Vagina (tissue), 2 donors: ENCODE data around the gene FAM3B. TPM values are rescaled to one million over a fixed set of nuclear protein-coding genes. Genes with fewer than 3 reads are reported as not detected.

ENCODE experiments used
- DNase-seq, 2 donors: peaks; one replicate each; pipeline ENCODE4 v3.0.0-alpha.2; 2017; ENCODE audit errors: extremely low spot score in 2 of 2
- H3K27ac ChIP-seq: fragments of 200-600 bp; sonication (generic); one replicate; pipeline ENCODE4 v1.5.1; 2019
- H3K27me3 ChIP-seq: fragments of 200-600 bp; sonication (generic); one replicate; pipeline ENCODE4 v1.5.1; 2019
- H3K36me3 ChIP-seq, 2 donors: fragments of 200-600 bp; sonication (generic); one replicate each; pipeline ENCODE4 v1.5.1; 2017 to 2019
- H3K4me1 ChIP-seq: fragments of 200-600 bp; sonication (generic); one replicate; pipeline ENCODE4 v1.5.1; 2019
- H3K4me3 ChIP-seq, 2 donors: fragments of 200-600 bp; sonication (generic); 1 replicate in 1 of 2; 2 replicates in 1 of 2; pipeline ENCODE4 v1.5.1; 2016 to 2019
- H3K9me3 ChIP-seq: fragments of 200-600 bp; sonication (generic); one replicate; pipeline ENCODE4 v1.5.1; 2019
- POLR2A ChIP-seq, 2 donors: fragments of 450-650 bp; IDR thresholded peaks; one replicate each; pipeline ENCODE4 v1.6.1; 2017; ENCODE audit warnings: antibody characterized with exemption in 2 of 2, mild to moderate bottlenecking in 2 of 2, moderate library complexity in 2 of 2
- POLR2AphosphoS5 ChIP-seq, 2 donors: sonication (generic); formaldehyde crosslinking; IDR thresholded peaks; one replicate each; pipeline ENCODE4 v1.9.0; 2017; ENCODE audit warnings: antibody characterized with exemption in 2 of 2, mild to moderate bottlenecking in 2 of 2, low read depth in 1 of 2; ENCODE audit not compliant: insufficient read depth in 1 of 2
- intact Hi-C: fragments of 100-400 bp; cut with DNase I; formaldehyde crosslinking; loops from one replicate; pipeline ENCODE4 v1.15.1; 2023
- total RNA-seq: library from RNA; depleted of rRNA; stranded (reverse); fragments of >200 nt; gene quantifications from one replicate; pipeline ENCODE4 v1.2.3, GENCODE V29; 2016
- TF ChIP-seq, protein P1 (sequence below), 3 experiments: fragments of 450-650 bp in 2 of 3; fragments of 200-600 bp in 1 of 3; sonication (generic) in 1 of 3; IDR thresholded peaks; one replicate each; pipeline ENCODE4 v1.5.1; 2017 to 2019; ENCODE audit warnings: antibody characterized with exemption in 3 of 3, mild to moderate bottlenecking in 2 of 3, moderate library complexity in 2 of 3

Gene FAM3B
- total RNA-seq, 1 donor from 2014 or later = 2.9 TPM

DNA sequence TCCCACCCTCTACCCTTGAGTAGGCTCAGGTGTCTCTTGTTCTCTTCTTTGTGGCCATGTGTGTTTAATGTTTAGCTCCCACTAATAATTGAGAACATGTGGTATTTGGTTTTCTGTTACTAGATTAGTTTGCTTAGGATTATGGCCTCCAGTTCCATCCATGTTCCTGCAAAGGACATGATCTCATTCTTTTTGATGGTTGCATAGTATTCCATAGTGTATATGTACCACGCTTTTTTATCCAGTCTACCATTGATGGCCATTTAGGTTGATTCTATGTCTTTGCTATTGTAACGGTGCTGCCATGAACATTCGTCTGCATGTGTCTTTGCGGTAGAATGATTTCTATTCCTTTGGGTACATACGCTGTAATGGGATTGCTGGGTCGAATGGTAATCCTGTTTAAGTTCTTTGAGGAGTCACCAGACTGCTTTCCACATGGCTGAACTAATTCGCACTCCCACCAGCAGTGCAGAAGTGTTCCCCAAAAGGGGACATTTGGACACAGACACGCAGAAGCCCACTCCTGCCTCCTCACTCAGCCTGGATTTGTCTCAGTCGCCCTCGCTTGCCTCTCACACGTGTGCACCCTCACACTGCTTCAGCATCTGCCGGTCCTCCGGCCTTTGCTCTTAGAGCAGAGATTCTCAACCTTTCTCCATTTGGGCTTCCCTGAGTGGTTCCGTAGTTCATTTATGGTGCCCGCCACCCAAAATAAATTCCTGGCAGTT lies 48.9 kb downstream of the FAM3B start:
- TF ChIP-seq, protein P1, sequence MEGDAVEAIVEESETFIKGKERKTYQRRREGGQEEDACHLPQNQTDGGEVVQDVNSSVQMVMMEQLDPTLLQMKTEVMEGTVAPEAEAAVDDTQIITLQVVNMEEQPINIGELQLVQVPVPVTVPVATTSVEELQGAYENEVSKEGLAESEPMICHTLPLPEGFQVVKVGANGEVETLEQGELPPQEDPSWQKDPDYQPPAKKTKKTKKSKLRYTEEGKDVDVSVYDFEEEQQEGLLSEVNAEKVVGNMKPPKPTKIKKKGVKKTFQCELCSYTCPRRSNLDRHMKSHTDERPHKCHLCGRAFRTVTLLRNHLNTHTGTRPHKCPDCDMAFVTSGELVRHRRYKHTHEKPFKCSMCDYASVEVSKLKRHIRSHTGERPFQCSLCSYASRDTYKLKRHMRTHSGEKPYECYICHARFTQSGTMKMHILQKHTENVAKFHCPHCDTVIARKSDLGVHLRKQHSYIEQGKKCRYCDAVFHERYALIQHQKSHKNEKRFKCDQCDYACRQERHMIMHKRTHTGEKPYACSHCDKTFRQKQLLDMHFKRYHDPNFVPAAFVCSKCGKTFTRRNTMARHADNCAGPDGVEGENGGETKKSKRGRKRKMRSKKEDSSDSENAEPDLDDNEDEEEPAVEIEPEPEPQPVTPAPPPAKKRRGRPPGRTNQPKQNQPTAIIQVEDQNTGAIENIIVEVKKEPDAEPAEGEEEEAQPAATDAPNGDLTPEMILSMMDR (IDR thresholded peaks at IDR 0.05) = no peak
- TF ChIP-seq POLR2A (IDR thresholded peaks at IDR 0.05) (no peak), POLR2AphosphoS5 (IDR thresholded peaks at IDR 0.05; ENCODE audit: insufficient read depth in 1 of 2, low read depth in 1 of 2) (no peak)
- H3K9me3 ChIP-seq = no peaks in the 10 kb centered on the region
- no peak overlapping the region for H3K4me3 ChIP-seq
- H3K27me3 ChIP-seq = no peaks in the 10 kb centered on the region
- DNase-seq = peak in 1 of 2 donors; percentile 56
- H3K4me1 ChIP-seq = peaks cover 63% of the 10 kb centered on the region
- no peak overlapping the region for H3K27ac ChIP-seq
- H3K36me3 ChIP-seq = no peaks in the 10 kb centered on the region
- intact Hi-C loops = no loop called here

DNA sequence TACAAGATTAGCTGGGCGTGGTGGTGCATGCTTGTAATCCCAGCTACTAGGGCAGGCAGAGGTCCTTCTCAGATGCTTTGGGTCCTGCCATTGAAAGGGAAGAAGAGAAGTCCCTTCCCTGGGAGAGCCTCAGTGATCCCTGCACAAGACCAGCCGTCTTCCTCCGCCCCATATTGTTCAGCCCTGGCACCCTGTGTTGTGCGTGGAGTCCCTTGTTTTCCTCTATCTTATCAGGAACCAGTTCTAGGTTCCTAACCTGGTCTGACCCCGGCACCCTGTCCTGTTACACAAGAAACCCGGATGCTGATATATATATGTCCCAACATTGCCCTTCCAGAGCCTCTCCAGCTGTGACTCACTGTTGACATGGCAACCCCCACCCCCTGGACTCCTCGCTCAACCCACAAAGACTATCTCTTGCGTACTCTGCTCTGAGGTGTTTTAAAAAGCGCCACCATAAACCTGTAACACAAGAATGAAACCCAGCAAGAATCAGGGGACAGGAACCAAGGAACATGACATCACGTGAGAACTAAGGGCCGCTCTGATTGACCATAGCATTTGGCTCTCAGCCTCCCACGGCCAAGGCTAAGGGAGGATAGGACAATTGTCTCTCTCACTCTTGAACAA lies 50.0 kb downstream of the FAM3B start:
- TF ChIP-seq, protein P1 (IDR thresholded peaks at IDR 0.05) = no peak
- TF ChIP-seq POLR2A (IDR thresholded peaks at IDR 0.05) = no peak
- no peak for TF ChIP-seq POLR2AphosphoS5 (IDR thresholded peaks at IDR 0.05; ENCODE audit: insufficient read depth in 1 of 2, low read depth in 1 of 2)
- Histone ChIP-seq H3K4me1 (peaks cover 57% of the 10 kb centered on the region), H3K27ac (no peak overlapping the region), H3K9me3 (no peaks in the 10 kb centered on the region), H3K4me3 (no peak overlapping the region), H3K36me3 (no peaks in the 10 kb centered on the region), H3K27me3 (no peaks in the 10 kb centered on the region)
- DNase-seq = no peak
- intact Hi-C loops = no loop called here

DNA sequence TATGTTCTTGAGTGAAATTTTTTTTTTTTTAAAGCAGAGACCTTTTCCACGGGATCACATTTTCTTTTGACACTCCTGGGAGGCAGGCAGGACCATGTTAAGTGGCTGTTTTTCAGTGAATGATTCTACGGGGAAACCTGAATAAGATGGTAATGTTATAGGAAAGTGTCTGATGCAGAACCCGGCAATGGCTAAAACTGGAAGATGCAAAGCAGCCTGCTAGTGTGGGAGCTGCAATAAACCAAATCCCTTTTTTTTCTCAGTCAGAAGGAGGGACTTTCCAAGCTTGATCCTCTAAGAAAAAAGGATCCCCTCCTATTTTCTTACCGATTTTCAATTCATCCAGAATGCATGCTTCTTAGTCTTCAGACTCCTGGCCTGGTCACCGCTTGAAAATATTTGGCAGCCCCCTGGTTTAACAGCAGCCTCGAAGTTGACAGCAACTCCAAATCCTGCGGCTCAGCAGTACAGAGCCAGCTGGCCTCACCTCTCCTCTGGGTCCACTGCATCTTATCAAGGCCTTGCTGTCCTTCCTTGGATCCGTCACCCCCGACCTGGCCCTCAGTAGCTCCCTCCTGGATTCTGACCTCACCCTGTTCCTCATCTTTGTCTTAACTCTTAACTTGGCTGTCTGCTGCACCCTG lies 50.8 kb downstream of the FAM3B start:
- no peaks in the 10 kb centered on the region for H3K27me3 ChIP-seq
- TF ChIP-seq POLR2AphosphoS5 (IDR thresholded peaks at IDR 0.05; ENCODE audit: insufficient read depth in 1 of 2, low read depth in 1 of 2) = no peak
- TF ChIP-seq, protein P1 (IDR thresholded peaks at IDR 0.05) = no peak
- TF ChIP-seq POLR2A (IDR thresholded peaks at IDR 0.05) = no peak
- intact Hi-C loops = no loop called here
- DNase-seq = no peak
- no peak overlapping the region for H3K4me3 ChIP-seq
- H3K27ac ChIP-seq = peak overlapping the region; percentile 42
- H3K4me1 ChIP-seq = peaks cover 50% of the 10 kb centered on the region
- no peaks in the 10 kb centered on the region for H3K36me3 ChIP-seq
- no peaks in the 10 kb centered on the region for H3K9me3 ChIP-seq

DNA sequence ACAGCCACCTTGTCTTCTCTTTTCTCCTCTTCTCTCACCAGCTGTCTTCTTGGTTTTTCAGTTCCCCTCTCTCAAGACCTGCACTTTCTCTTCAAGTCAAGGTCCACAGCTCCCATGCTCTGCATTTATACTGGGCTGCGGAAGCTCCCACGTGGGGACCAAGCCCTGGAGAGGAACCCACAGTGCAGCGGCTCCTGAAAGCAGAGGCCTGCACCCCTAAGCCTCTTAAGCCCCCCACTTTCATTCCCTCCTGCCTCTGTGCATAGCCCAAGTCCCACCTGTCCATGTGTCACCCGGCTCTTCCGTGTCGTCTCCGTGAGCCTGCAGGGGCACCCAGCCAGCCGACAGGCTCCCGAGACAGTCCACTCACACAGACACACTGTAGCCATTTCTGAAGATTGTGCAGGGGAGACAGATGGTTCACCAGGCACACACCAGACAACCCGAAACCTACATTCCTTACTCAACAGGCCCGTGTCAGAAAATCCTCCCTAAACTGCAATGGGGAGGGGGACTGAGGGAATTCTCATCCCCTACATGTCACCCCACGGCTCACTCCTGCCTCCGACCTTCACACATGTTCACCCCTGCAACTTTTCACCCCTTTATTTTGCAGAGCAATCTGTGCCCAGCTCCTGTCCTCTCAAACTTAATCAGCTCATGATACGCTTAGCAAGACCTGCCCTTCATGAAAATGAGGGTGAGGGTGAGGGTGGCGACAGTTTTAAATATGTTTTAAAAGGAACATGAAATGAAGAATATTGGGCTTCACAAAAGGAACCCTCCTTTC lies 51.5 kb downstream of the FAM3B start:
- Histone ChIP-seq H3K27me3 (no peaks in the 10 kb centered on the region), H3K4me3 (no peak overlapping the region), H3K36me3 (no peaks in the 10 kb centered on the region), H3K27ac (peak overlapping the region; percentile 80), H3K4me1 (peaks cover 45% of the 10 kb centered on the region), H3K9me3 (no peaks in the 10 kb centered on the region)
- no peak for TF ChIP-seq POLR2AphosphoS5 (IDR thresholded peaks at IDR 0.05; ENCODE audit: insufficient read depth in 1 of 2, low read depth in 1 of 2)
- TF ChIP-seq, protein P1 (IDR thresholded peaks at IDR 0.05) = no peak
- no peak for TF ChIP-seq POLR2A (IDR thresholded peaks at IDR 0.05)
- DNase-seq = no peak
- intact Hi-C loops = no loop called here
